Pericardium fibroblast (primary cell): ENCODE results near the gene KLK8. TPM values are rescaled to one million over a fixed set of nuclear protein-coding genes. Genes with fewer than 3 reads are reported as not detected.

Experiments
- total RNA-seq: library from RNA; depleted of rRNA; stranded (reverse); fragments of >200 nt; gene quantifications from 2 replicates; pipeline ENCODE4 v1.2.3, GENCODE V29; 2015

KLK8 gene, protein sequence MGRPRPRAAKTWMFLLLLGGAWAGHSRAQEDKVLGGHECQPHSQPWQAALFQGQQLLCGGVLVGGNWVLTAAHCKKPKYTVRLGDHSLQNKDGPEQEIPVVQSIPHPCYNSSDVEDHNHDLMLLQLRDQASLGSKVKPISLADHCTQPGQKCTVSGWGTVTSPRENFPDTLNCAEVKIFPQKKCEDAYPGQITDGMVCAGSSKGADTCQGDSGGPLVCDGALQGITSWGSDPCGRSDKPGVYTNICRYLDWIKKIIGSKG
- not detected in 2 replicates for total RNA-seq

DNA sequence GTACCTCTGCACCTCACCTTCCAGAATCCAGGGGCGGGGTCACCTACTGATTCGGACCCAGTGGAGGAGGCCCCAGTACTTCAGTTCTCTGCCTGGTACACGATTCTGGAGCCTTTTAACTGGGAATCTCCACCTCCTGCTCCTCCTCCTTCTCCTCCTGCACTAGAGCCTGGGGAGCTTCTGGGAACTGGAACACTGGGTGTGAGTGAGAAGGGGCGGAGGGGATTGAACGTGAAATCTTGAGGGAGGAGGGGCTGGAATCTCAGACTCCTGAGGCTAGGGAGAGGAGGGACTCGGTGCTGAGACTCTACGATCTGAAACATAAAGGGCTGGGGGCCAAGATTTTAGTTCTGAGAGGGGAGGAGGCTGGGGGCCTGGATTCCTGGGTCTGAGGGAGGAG lies at the start of gene KLK8:
Gene KLK8 (minus strand): TSS at position 90 of the 400 bp plus-strand sequence. CDS start 437 bp downstream, outside the sequence.

GRCh38 chr19:51034704-51035103 lies 33.3 kb upstream of the KLK8 start, which contains the start of gene KLK12:
KLK12 (minus strand) TSS chr19:51035002; CDS start chr19:51034621, 381 bp downstream.

GRCh38 chr19:51026554-51026831 lies 25.1 kb upstream of the KLK8 start, which contains the start of gene KLK11:
KLK11 (minus strand) TSS chr19:51026616; CDS start chr19:51025631, 985 bp downstream.

GRCh38 chr19:51019544-51019925 lies 18.1 kb upstream of the KLK8 start, which contains the start of gene KLK10:
KLK10 (minus strand) TSS chr19:51019709; CDS start chr19:51019130, 579 bp downstream.

DNA sequence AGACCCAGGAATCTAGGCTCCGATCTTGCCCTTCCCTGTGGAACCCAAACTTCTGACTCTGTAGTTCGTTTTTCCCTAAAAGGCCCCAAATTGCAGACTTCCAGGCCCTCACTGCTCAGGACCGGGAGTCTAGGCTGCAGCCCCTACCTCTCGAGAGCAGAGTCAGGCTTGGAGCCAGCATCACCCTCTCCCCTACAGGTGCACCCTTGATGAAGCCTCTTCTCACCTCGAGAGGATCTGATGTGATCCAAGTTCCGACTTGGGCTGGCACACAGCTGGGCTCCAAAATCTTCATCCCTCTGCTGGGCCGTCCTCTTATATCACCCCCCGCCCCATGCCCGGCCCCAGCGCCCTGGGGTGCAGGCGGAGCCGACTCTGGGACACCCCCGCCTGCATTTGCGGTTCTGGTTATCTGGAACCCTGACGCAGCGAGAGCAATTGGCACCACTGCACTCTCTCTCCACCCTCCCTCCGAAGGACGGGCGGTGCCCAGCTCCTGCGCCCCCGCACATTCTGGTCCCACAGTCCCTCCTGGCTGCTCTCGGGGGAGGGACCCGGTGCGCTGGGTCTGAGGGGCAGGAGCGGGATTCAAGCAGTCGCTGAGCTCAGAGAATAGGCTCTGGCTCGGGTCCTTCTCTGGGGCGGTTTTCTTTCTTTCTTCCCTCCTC lies 17.6 kb downstream of the KLK8 start, which contains the start of gene KLK7:
Gene KLK7 (minus strand): TSS at position 293 of the 668 bp plus-strand sequence. CDS start 1,518 bp downstream, outside the sequence.

DNA sequence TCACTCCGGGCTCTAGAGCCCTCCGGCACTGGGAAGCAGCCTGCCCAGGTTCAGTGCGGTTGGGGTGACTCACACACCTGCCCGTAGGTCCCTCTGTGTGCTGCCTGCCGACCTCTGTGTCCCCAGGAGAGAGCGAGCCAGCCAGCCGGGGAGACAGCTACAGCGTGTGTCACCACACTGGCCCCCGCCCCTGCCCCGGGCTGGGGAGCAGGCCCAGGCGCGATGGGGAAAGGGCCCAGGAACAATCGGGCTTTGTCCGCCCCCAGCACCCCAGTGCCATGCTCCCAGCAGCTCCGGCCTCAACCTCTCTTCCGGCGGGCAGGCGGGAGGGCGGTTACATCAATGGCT lies 32.0 kb downstream of the KLK8 start, which contains the start of gene KLK6:
Gene KLK6 (minus strand): TSS at position 179 of the 348 bp plus-strand sequence. CDS start 1,487 bp downstream, outside the sequence.

DNA sequence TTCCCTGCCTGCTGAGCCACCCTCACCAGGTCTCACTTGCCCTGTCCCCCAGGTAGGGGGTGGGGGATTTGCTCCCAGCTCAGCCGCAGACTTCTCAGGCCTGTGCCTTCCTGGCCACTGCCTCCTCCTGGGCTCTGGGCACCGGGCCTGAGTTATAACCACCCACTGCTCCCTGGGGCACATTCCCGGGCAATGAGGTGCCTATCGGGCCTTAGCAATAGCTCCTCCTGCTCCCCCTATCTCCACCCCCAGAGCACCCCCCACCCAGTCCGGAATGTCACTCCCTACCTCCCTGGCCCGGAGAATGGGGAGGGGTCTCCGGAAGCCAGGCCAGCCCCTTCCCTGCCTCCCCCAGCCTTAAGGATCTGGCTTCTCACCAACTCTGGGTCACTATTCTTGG lies 48.5 kb downstream of the KLK8 start, which contains the start of gene KLK5:
Gene KLK5 (minus strand): TSS at position 129 of the 400 bp plus-strand sequence. CDS start 381 bp downstream, outside the sequence.

Other genes starting within 250 kb of the KLK8 start
- gene GPR32, start 231.1 kb downstream of the KLK8 start, total RNA-seq, result not detected in 2 replicates
- not detected in 2 replicates for gene ACP4, start 211.2 kb downstream of the KLK8 start, total RNA-seq
- gene KLK1, start 177.8 kb downstream of the KLK8 start, total RNA-seq, result not detected in 2 replicates
- gene KLK15, start 168.0 kb downstream of the KLK8 start, total RNA-seq, result not detected in 2 replicates
- gene KLK3, start 146.7 kb downstream of the KLK8 start, total RNA-seq, result not detected in 2 replicates
- not detected in 2 replicates for gene KLK2, start 128.2 kb downstream of the KLK8 start, total RNA-seq
- not detected in 2 replicates for gene KLK4, start 90.2 kb downstream of the KLK8 start, total RNA-seq
- not detected in 2 replicates for gene KLK5, start 48.6 kb downstream of the KLK8 start, total RNA-seq
- gene KLK6, start 32.0 kb downstream of the KLK8 start, total RNA-seq, result not detected in 2 replicates
- not detected in 2 replicates for gene KLK7, start 17.7 kb downstream of the KLK8 start, total RNA-seq
- gene KLK10, start 18.1 kb upstream of the KLK8 start, total RNA-seq, result 1.4 TPM in 1 of 2 replicates, not detected in the other
- gene KLK11, start 25.0 kb upstream of the KLK8 start, total RNA-seq, result 0.93 TPM in 1 of 2 replicates, not detected in the other
- not detected in 2 replicates for gene KLK12, start 33.4 kb upstream of the KLK8 start, total RNA-seq
- gene KLK13, start 63.5 kb upstream of the KLK8 start, total RNA-seq, result not detected in 2 replicates
- 0.12 TPM in 1 of 2 replicates, not detected in the other for gene KLK14, start 81.3 kb upstream of the KLK8 start, total RNA-seq
- 17.4 and 25.4 TPM in 2 replicates for gene CTU1, start 106.8 kb upstream of the KLK8 start, total RNA-seq
- not detected in 2 replicates for gene SIGLEC9, start 123.3 kb upstream of the KLK8 start, total RNA-seq
- not detected in 2 replicates for gene SIGLEC7, start 140.7 kb upstream of the KLK8 start, total RNA-seq
- not detected in 2 replicates for gene CD33, start 223.5 kb upstream of the KLK8 start, total RNA-seq
- gene SIGLECL1, start 249.5 kb upstream of the KLK8 start, total RNA-seq, result not detected in 2 replicates